H9 (cell line): ENCODE results near the gene ARID3A. TPM values are rescaled to one million over a fixed set of nuclear protein-coding genes. Genes with fewer than 3 reads are reported as not detected.

Experiments used
- DNase-seq: peaks from one replicate; pipeline ENCODE4 v3.0.0-alpha.2; 2017
- H2AFZ ChIP-seq: one replicate; pipeline ENCODE4 v1.6.1; 2013; ENCODE audit warnings: mild to moderate bottlenecking, low read length, control low read depth, moderate library complexity
- H2AK5ac ChIP-seq: 2 replicates; pipeline ENCODE4 v1.6.1; 2013; ENCODE audit warnings: low read length, control low read depth, mixed read lengths; ENCODE audit not compliant: insufficient read length
- H2BK120ac ChIP-seq: one replicate; pipeline ENCODE4 v1.6.1; 2013; ENCODE audit warnings: low read depth, mild to moderate bottlenecking, low read length, control low read depth, inconsistent platforms; ENCODE audit not compliant: poor library complexity, severe bottlenecking
- H2BK12ac ChIP-seq: 2 replicates; pipeline ENCODE4 v1.6.1; 2013; ENCODE audit warnings: low read length, control low read depth, mixed read lengths, low read depth; ENCODE audit not compliant: insufficient read length
- H2BK15ac ChIP-seq: 2 replicates; pipeline ENCODE4 v1.6.1; 2013; ENCODE audit warnings: low read depth, low read length, control low read depth
- H2BK20ac ChIP-seq: one replicate; pipeline ENCODE4 v1.6.1; 2013; ENCODE audit warnings: low read depth, mild to moderate bottlenecking, low read length, control low read depth, inconsistent platforms; ENCODE audit not compliant: poor library complexity, severe bottlenecking
- H2BK5ac ChIP-seq: 2 replicates; pipeline ENCODE4 v1.6.1; 2013; ENCODE audit warnings: low read length, control low read depth, mixed read lengths; ENCODE audit not compliant: insufficient read length
- H3K14ac ChIP-seq: 2 replicates; pipeline ENCODE4 v1.6.1; 2013; ENCODE audit warnings: low read length, control low read depth; ENCODE audit not compliant: insufficient read depth
- H3K18ac ChIP-seq: 2 replicates; pipeline ENCODE4 v1.6.1; 2013; ENCODE audit warnings: low read depth, mild to moderate bottlenecking, mixed read lengths, low read length, control low read depth; ENCODE audit not compliant: insufficient read length
- H3K23ac ChIP-seq: 2 replicates; pipeline ENCODE4 v1.6.1; 2013; ENCODE audit warnings: low read length, control low read depth, mixed read lengths, low read depth; ENCODE audit not compliant: insufficient read length
- H3K23me2 ChIP-seq: 2 replicates; pipeline ENCODE4 v1.6.1; 2013; ENCODE audit warnings: low read depth, mild to moderate bottlenecking, mixed read lengths, low read length, control low read depth; ENCODE audit not compliant: insufficient read length, poor library complexity, severe bottlenecking
- H3K27ac ChIP-seq: 2 replicates; pipeline ENCODE4 v1.5.1; 2013; ENCODE audit warnings: low read length, control low read depth, mixed read lengths, low read depth; ENCODE audit not compliant: insufficient read length
- H3K27me3 ChIP-seq: 2 replicates; pipeline ENCODE4 v1.6.1; 2013; ENCODE audit warnings: low read length, control low read depth, inconsistent platforms; ENCODE audit not compliant: insufficient read depth
- H3K4ac ChIP-seq: 2 replicates; pipeline ENCODE4 v1.6.1; 2013; ENCODE audit warnings: low read depth, mild to moderate bottlenecking, control low read depth, inconsistent platforms, low read length, moderate library complexity
- H3K4me1 ChIP-seq: 2 replicates; pipeline ENCODE4 v1.6.1; 2013; ENCODE audit warnings: low read length, control low read depth, inconsistent platforms; ENCODE audit not compliant: insufficient read depth
- H3K4me2 ChIP-seq: 2 replicates; pipeline ENCODE4 v1.6.1; 2013; ENCODE audit warnings: low read length, control low read depth, mixed read lengths; ENCODE audit not compliant: insufficient read length, insufficient read depth
- H3K56ac ChIP-seq: 2 replicates; pipeline ENCODE4 v1.6.1; 2013; ENCODE audit warnings: low read depth, mild to moderate bottlenecking, mixed read lengths, low read length, control low read depth; ENCODE audit not compliant: insufficient read length
- H3K79me1 ChIP-seq: 2 replicates; pipeline ENCODE4 v1.6.1; 2013; ENCODE audit warnings: low read depth, mild to moderate bottlenecking, moderate library complexity, low read length, control low read depth, inconsistent platforms; ENCODE audit not compliant: insufficient read depth, poor library complexity, severe bottlenecking
- H3K79me2 ChIP-seq: 2 replicates; pipeline ENCODE4 v1.6.1; 2013; ENCODE audit warnings: low read length, control low read depth, inconsistent platforms; ENCODE audit not compliant: insufficient read depth
- H3K9ac ChIP-seq: 2 replicates; pipeline ENCODE4 v1.6.1; 2013; ENCODE audit warnings: low read length, control low read depth, mixed read lengths; ENCODE audit not compliant: insufficient read length; ENCODE audit errors: extremely low read depth
- H3K9me3 ChIP-seq: one replicate; pipeline ENCODE4 v1.6.1; 2013; ENCODE audit warnings: low read depth, low read length, inconsistent platforms; ENCODE audit not compliant: control insufficient read depth
- H3T11ph ChIP-seq: one replicate; pipeline ENCODE4 v1.6.1; 2013; ENCODE audit warnings: mild to moderate bottlenecking, low read length, control low read depth, inconsistent platforms
- H4K20me1 ChIP-seq: one replicate; pipeline ENCODE4 v1.6.1; 2013; ENCODE audit not compliant: control insufficient read depth, insufficient read length, insufficient read depth
- H4K5ac ChIP-seq: 2 replicates; pipeline ENCODE4 v1.6.1; 2013; ENCODE audit warnings: low read depth, mild to moderate bottlenecking, mixed read lengths, low read length, control low read depth; ENCODE audit not compliant: insufficient read length
- H4K8ac ChIP-seq: replicated peaks from 2 replicates; pipeline ENCODE4 v1.6.1; 2013; ENCODE audit warnings: low read length, control low read depth, mixed read lengths, low read depth; ENCODE audit not compliant: insufficient read length
- H4K91ac ChIP-seq: 2 replicates; pipeline ENCODE4 v1.6.1; 2013; ENCODE audit warnings: low read depth, mild to moderate bottlenecking, moderate library complexity, mixed read lengths, low read length, control low read depth; ENCODE audit not compliant: insufficient read length
- H3K27ac Mint-ChIP-seq, 3 experiments: 2 replicates in 2 of 3; 3 replicates in 1 of 3; pipeline ENCODE4 v1.8.0; 2020 to 2021; ENCODE audit warnings: mixed read lengths in 3 of 3, mild to moderate bottlenecking in 1 of 3, moderate library complexity in 1 of 3
- H3K27me3 Mint-ChIP-seq: 2 replicates; pipeline ENCODE4 v1.8.0; 2021; ENCODE audit warnings: low read depth, mild to moderate bottlenecking, moderate library complexity, mixed read lengths
- H3K36me3 Mint-ChIP-seq, 3 experiments: 2 replicates in 2 of 3; 3 replicates in 1 of 3; pipeline ENCODE4 v1.8.0; 2020 to 2021; ENCODE audit warnings: low read depth in 3 of 3, mixed read lengths in 3 of 3; ENCODE audit not compliant: insufficient read depth in 1 of 3
- H3K4me1 Mint-ChIP-seq, 2 experiments: 2 replicates each; pipeline ENCODE4 v1.8.0; 2020; ENCODE audit warnings: mixed read lengths in 2 of 2
- H3K4me3 Mint-ChIP-seq, 2 experiments: 2 replicates in 1 of 2; 3 replicates in 1 of 2; pipeline ENCODE4 v1.8.0; 2020 to 2021; ENCODE audit warnings: mild to moderate bottlenecking in 2 of 2, mixed read lengths in 2 of 2, moderate library complexity in 1 of 2
- H3K9me3 Mint-ChIP-seq, 2 experiments: 2 replicates in 1 of 2; 3 replicates in 1 of 2; pipeline ENCODE4 v1.8.0; 2020; ENCODE audit warnings: mild to moderate bottlenecking in 2 of 2, mixed read lengths in 2 of 2, moderate library complexity in 1 of 2
- WGBS: extraction: QIAGEN DNeasy Blood & Tissue Kit; methylation state at CpG from one replicate; pipeline ENCODE4 v1.1.7; 2013; ENCODE audit warnings: missing lambda C conversion rate, low lambda C conversion rate, mixed read lengths; ENCODE audit not compliant: insufficient read length; ENCODE audit errors: extremely low coverage; 5-methylcytosine and 5-hydroxymethylcytosine counted together
- total RNA-seq: library from RNA; stranded (reverse); gene quantifications from 2 replicates; pipeline ENCODE4 v1.2.1, GENCODE V29; 2021
- TF ChIP-seq, protein P1 (sequence below): fragments of 200-600 bp; sonication (generic); conservative IDR thresholded peaks from 3 replicates; pipeline ENCODE4 v1.8.0; 2021; ENCODE audit warnings: antibody characterized with exemption, mild to moderate bottlenecking

ARID3A gene
- total RNA-seq, 1 experiment from 2014 or later = 98.3 TPM

DNA sequence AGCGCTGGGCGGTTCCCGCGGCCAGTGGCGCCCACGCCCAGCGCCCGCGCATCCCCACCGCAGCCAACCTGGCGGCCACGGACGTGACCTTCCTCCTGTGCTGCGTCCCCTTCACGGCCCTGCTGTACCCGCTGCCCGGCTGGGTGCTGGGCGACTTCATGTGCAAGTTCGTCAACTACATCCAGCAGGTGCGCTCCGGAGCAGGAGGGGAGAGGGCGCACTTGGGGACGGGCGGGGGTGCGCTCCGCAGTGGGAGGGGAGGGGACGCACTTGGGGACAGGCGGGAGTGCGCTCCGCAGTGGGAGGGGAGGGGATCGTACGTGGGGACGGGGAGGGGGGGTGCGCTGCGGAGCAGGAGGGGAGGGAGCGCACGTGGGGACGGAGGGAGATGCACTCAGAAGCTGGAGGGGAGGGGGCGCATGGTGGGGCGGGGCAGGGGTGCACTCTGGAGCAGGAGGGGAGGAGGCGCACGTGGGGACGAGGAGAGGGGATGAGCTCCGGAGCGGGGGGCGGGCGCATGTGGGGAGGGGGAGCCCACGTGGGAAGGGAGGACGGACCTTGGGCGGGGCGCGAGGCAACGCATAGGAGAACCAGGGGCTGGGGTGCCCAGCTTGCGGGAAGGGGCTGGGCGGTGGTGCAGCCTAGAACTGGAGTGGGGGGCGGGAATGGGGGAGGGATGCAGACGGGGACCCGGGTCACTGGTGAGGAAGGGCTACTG is 7.2 kb upstream of the ARID3A start:
- Mint-ChIP-seq H3K27me3 (peaks cover 76% of the 10 kb centered on the region), H3K4me3 (peak overlapping the region in 1 of 2 experiments; percentile 73; a peak in 3 of 5 replicates), H3K27ac (no peak overlapping the region), H3K36me3 (peaks cover 0 to 2% (median 0%) of the 10 kb centered on the region in 3 experiments; a peak in 1 of 7 replicates), H3K9me3 (peaks cover 0 to 3% of the 10 kb centered on the region in 2 experiments; a peak in 2 of 5 replicates), H3K4me1 (peaks cover 5 to 8% of the 10 kb centered on the region in 2 experiments; a peak in 3 of 4 replicates)
- H3K4me2 ChIP-seq = peak overlapping the region; percentile 51
- no peaks in the 10 kb centered on the region for H3K9me3 ChIP-seq
- no peak overlapping the region for H2AK5ac ChIP-seq
- no peak overlapping the region for H2BK120ac ChIP-seq
- H3K56ac ChIP-seq = no peak overlapping the region
- no peak overlapping the region for H3T11ph ChIP-seq
- no peak overlapping the region for H4K8ac ChIP-seq
- TF ChIP-seq, protein P1, sequence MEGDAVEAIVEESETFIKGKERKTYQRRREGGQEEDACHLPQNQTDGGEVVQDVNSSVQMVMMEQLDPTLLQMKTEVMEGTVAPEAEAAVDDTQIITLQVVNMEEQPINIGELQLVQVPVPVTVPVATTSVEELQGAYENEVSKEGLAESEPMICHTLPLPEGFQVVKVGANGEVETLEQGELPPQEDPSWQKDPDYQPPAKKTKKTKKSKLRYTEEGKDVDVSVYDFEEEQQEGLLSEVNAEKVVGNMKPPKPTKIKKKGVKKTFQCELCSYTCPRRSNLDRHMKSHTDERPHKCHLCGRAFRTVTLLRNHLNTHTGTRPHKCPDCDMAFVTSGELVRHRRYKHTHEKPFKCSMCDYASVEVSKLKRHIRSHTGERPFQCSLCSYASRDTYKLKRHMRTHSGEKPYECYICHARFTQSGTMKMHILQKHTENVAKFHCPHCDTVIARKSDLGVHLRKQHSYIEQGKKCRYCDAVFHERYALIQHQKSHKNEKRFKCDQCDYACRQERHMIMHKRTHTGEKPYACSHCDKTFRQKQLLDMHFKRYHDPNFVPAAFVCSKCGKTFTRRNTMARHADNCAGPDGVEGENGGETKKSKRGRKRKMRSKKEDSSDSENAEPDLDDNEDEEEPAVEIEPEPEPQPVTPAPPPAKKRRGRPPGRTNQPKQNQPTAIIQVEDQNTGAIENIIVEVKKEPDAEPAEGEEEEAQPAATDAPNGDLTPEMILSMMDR = no peak
- no peak overlapping the region for H4K5ac ChIP-seq
- H3K27me3 ChIP-seq = peaks cover 19% of the 10 kb centered on the region; the same call in 1 of the 2 replicates
- H2AFZ ChIP-seq = no peak overlapping the region
- H3K4me1 ChIP-seq = no peaks in the 10 kb centered on the region
- no peak overlapping the region for H2BK15ac ChIP-seq
- no peaks in the 10 kb centered on the region for H3K79me1 ChIP-seq
- no peak overlapping the region for H3K9ac ChIP-seq
- H2BK20ac ChIP-seq = no peak overlapping the region
- no peak overlapping the region for H3K18ac ChIP-seq
- H3K4ac ChIP-seq = no peak overlapping the region
- no peak overlapping the region for H3K27ac ChIP-seq
- H3K23ac ChIP-seq = no peak overlapping the region
- peaks cover 14% of the 10 kb centered on the region for H3K23me2 ChIP-seq
- no peaks in the 10 kb centered on the region for H3K79me2 ChIP-seq
- no peak overlapping the region for H2BK5ac ChIP-seq
- H4K91ac ChIP-seq = no peak overlapping the region
- no peaks in the 10 kb centered on the region for H4K20me1 ChIP-seq
- H3K14ac ChIP-seq = no peak overlapping the region; the same call in 1 of the 2 replicates
- no peak overlapping the region for H2BK12ac ChIP-seq
- no CpG with 5 or more reads among the region's 58 CpGs for WGBS
- no peak for DNase-seq
